Urothelium cell line (cell line): Measurements from ENCODE around the gene FXYD6.
"Not testable (repeated sequence)": the region's sequence is repeated elsewhere in the genome, so short reads cannot be mapped to it uniquely, and the experiment has no call there.

Experiments used
- DNase-seq: peaks from one replicate; pipeline ENCODE4 v3.0.0; 2011; ENCODE audit warnings: low spot score, mixed read lengths
- FAIRE-seq: peaks from 2 replicates; lab custom pipeline; 2011; peaks lifted over from hg19 to GRCh38; lab: Jason Lieb, UNC

Gene FXYD6

GRCh38 chr11:117870103-117870952, 6.1 kb downstream of the FXYD6 start:
- DNase-seq (peak; percentile 59), FAIRE-seq (no peak)

GRCh38 chr11:117869604-117870003, 6.9 kb downstream of the FXYD6 start:
- FAIRE-seq: no peak
- DNase-seq: no peak

- FAIRE-seq (no peak), DNase-seq (no peak)
Measured at GRCh38 chr11:117868815-117869561, 7.5 kb downstream of the FXYD6 start.

GRCh38 chr11:117868088-117868487, 8.4 kb downstream of the FXYD6 start:
- FAIRE-seq: no peak
- no peak for DNase-seq

- no peak for DNase-seq
Measured at GRCh38 chr11:117866526-117866925, 9.9 kb downstream of the FXYD6 start.

GRCh38 chr11:117865546-117865945, 10.9 kb downstream of the FXYD6 start:
- DNase-seq, FAIRE-seq: not testable (repeated sequence)

More at GRCh38 chr11:117866526-117866925, 9.9 kb downstream of the FXYD6 start:
- no peak for FAIRE-seq

GRCh38 chr11:117863383-117863782, 13.1 kb downstream of the FXYD6 start:
- FAIRE-seq: no peak
- no peak for DNase-seq

GRCh38 chr11:117862753-117863152, 13.7 kb downstream of the FXYD6 start:
- FAIRE-seq: no peak
- no peak for DNase-seq

- DNase-seq: no peak
- no peak for FAIRE-seq
Measured at GRCh38 chr11:117862019-117862725, 14.3 kb downstream of the FXYD6 start.

GRCh38 chr11:117861151-117862018, 15.1 kb downstream of the FXYD6 start:
- FAIRE-seq: no peak
- DNase-seq: no peak

GRCh38 chr11:117860139-117860538, 16.3 kb downstream of the FXYD6 start:
- DNase-seq (no peak), FAIRE-seq (no peak)

GRCh38 chr11:117859488-117860112, 16.9 kb downstream of the FXYD6 start:
- DNase-seq (no peak), FAIRE-seq (no peak)

- no peak for FAIRE-seq
Measured at GRCh38 chr11:117859061-117859460, 17.4 kb downstream of the FXYD6 start.

GRCh38 chr11:117857734-117858414, 18.6 kb downstream of the FXYD6 start:
- no peak for FAIRE-seq
- DNase-seq: no peak

More at GRCh38 chr11:117859061-117859460, 17.4 kb downstream of the FXYD6 start:
- no peak for DNase-seq

- no peak for FAIRE-seq
- no peak for DNase-seq
Measured at GRCh38 chr11:117855912-117856651, 20.4 kb downstream of the FXYD6 start.

GRCh38 chr11:117855186-117855845, 21.1 kb downstream of the FXYD6 start:
- DNase-seq (no peak), FAIRE-seq (no peak)

- no peak for DNase-seq
- FAIRE-seq: no peak
Measured at GRCh38 chr11:117852309-117852708, 24.1 kb downstream of the FXYD6 start.

- DNase-seq (no peak), FAIRE-seq (no peak)
Measured at GRCh38 chr11:117851852-117852251, 24.6 kb downstream of the FXYD6 start.
